ENCODE measurements around the gene C2CD5.

DNA sequence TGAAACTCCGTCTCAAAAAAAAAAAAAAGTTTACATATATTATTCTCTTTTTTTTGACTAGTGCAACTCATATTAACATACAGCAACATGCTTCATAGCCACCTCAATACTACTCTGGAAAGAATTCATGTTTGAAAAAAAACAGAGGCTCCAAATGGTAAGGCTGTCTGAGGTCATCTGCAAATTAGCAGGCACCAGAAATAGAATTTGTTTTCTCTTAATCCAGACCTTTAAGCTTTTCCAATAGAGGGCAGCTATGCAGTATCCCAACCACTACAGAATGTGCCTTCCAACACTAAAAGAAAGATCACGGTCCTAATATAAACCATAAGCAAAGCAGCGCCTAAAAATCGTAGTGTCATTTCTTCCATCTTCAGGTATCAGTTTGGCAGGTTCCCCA lies 12.0 kb downstream of the C2CD5 start:
- no peak for TF ChIP-seq POLR2A (IDR thresholded peaks at IDR 0.05)
- TF ChIP-seq, protein P1, sequence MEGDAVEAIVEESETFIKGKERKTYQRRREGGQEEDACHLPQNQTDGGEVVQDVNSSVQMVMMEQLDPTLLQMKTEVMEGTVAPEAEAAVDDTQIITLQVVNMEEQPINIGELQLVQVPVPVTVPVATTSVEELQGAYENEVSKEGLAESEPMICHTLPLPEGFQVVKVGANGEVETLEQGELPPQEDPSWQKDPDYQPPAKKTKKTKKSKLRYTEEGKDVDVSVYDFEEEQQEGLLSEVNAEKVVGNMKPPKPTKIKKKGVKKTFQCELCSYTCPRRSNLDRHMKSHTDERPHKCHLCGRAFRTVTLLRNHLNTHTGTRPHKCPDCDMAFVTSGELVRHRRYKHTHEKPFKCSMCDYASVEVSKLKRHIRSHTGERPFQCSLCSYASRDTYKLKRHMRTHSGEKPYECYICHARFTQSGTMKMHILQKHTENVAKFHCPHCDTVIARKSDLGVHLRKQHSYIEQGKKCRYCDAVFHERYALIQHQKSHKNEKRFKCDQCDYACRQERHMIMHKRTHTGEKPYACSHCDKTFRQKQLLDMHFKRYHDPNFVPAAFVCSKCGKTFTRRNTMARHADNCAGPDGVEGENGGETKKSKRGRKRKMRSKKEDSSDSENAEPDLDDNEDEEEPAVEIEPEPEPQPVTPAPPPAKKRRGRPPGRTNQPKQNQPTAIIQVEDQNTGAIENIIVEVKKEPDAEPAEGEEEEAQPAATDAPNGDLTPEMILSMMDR (IDR thresholded peaks at IDR 0.05) = no peak
